Gastrocnemius medialis (tissue), 4 donors: ENCODE results near the gene ZMPSTE24.

Experiments
- POLR2A ChIP-seq, 2 donors: fragments of 450-650 bp; IDR thresholded peaks; one replicate each; pipeline ENCODE4 v1.6.1; 2017; ENCODE audit warnings: antibody characterized with exemption in 2 of 2, mild to moderate bottlenecking in 2 of 2, moderate library complexity in 2 of 2
- TF ChIP-seq, protein P1 (sequence below), 5 experiments: fragments of 450-650 bp in 3 of 5; fragments of 200-600 bp in 2 of 5; sonication (generic) in 2 of 5; IDR thresholded peaks in 4 of 5; conservative IDR thresholded peaks in 1 of 5; 1 replicate in 4 of 5; 2 replicates in 1 of 5; pipeline ENCODE4 v1.5.1; 2016 to 2019; ENCODE audit warnings: antibody characterized with exemption in 5 of 5, mild to moderate bottlenecking in 3 of 5, moderate library complexity in 3 of 5

DNA sequence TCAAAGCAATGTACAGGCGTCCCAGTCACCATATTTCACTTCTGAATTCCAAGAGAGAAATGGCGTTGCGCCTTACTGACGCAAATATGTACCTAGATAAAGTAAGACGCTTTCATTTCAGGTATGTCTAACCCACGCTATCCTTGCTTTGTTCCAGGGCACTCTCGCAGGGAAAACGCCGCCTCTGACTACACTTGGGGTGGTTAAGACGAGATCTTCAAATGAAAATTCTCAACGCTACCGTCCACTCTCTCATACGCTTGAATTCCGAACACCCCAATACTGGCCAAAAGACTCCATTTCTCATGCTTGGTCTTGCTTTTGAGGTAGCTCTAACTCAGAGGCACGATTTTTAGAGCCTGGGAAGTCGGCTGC lies 736 bp upstream of the ZMPSTE24 start:
- no peak for TF ChIP-seq POLR2A (IDR thresholded peaks at IDR 0.05)
- TF ChIP-seq, protein P1, sequence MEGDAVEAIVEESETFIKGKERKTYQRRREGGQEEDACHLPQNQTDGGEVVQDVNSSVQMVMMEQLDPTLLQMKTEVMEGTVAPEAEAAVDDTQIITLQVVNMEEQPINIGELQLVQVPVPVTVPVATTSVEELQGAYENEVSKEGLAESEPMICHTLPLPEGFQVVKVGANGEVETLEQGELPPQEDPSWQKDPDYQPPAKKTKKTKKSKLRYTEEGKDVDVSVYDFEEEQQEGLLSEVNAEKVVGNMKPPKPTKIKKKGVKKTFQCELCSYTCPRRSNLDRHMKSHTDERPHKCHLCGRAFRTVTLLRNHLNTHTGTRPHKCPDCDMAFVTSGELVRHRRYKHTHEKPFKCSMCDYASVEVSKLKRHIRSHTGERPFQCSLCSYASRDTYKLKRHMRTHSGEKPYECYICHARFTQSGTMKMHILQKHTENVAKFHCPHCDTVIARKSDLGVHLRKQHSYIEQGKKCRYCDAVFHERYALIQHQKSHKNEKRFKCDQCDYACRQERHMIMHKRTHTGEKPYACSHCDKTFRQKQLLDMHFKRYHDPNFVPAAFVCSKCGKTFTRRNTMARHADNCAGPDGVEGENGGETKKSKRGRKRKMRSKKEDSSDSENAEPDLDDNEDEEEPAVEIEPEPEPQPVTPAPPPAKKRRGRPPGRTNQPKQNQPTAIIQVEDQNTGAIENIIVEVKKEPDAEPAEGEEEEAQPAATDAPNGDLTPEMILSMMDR (IDR thresholded peaks at IDR 0.05 in 4 of 5, conservative IDR thresholded peaks at IDR 0.05 in 1 of 5) = no peak
